ENCODE measurements around the gene MAGOH.

- TF ChIP-seq CTCF (IDR thresholded peaks at IDR 0.05) (no peak), POLR2A (IDR thresholded peaks at IDR 0.05) (no peak)
These were observed 28.0 kb downstream of the MAGOH start for GRCh38 chr1:53210352-53210751.
